Vagina (tissue), 2 donors: ENCODE data around the gene NR4A1. TPM values are rescaled to one million over a fixed set of nuclear protein-coding genes. Genes with fewer than 3 reads are reported as not detected.

Experiments used
- DNase-seq, 2 donors: peaks; one replicate each; pipeline ENCODE4 v3.0.0-alpha.2; 2017; ENCODE audit errors: extremely low spot score in 2 of 2
- H3K27ac ChIP-seq: fragments of 200-600 bp; sonication (generic); one replicate; pipeline ENCODE4 v1.5.1; 2019
- H3K27me3 ChIP-seq: fragments of 200-600 bp; sonication (generic); one replicate; pipeline ENCODE4 v1.5.1; 2019
- H3K36me3 ChIP-seq, 2 donors: fragments of 200-600 bp; sonication (generic); one replicate each; pipeline ENCODE4 v1.5.1; 2017 to 2019
- H3K4me1 ChIP-seq: fragments of 200-600 bp; sonication (generic); one replicate; pipeline ENCODE4 v1.5.1; 2019
- H3K4me3 ChIP-seq, 2 donors: fragments of 200-600 bp; sonication (generic); 1 replicate in 1 of 2; 2 replicates in 1 of 2; pipeline ENCODE4 v1.5.1; 2016 to 2019
- H3K9me3 ChIP-seq: fragments of 200-600 bp; sonication (generic); one replicate; pipeline ENCODE4 v1.5.1; 2019
- POLR2A ChIP-seq, 2 donors: fragments of 450-650 bp; IDR thresholded peaks; one replicate each; pipeline ENCODE4 v1.6.1; 2017; ENCODE audit warnings: antibody characterized with exemption in 2 of 2, mild to moderate bottlenecking in 2 of 2, moderate library complexity in 2 of 2
- POLR2AphosphoS5 ChIP-seq, 2 donors: sonication (generic); formaldehyde crosslinking; IDR thresholded peaks; one replicate each; pipeline ENCODE4 v1.9.0; 2017; ENCODE audit warnings: antibody characterized with exemption in 2 of 2, mild to moderate bottlenecking in 2 of 2, low read depth in 1 of 2; ENCODE audit not compliant: insufficient read depth in 1 of 2
- intact Hi-C: fragments of 100-400 bp; cut with DNase I; formaldehyde crosslinking; loops from one replicate; pipeline ENCODE4 v1.15.1; 2023
- total RNA-seq: library from RNA; depleted of rRNA; stranded (reverse); fragments of >200 nt; gene quantifications from one replicate; pipeline ENCODE4 v1.2.3, GENCODE V29; 2016
- TF ChIP-seq, protein P1 (sequence below), 3 experiments: fragments of 450-650 bp in 2 of 3; fragments of 200-600 bp in 1 of 3; sonication (generic) in 1 of 3; IDR thresholded peaks; one replicate each; pipeline ENCODE4 v1.5.1; 2017 to 2019; ENCODE audit warnings: antibody characterized with exemption in 3 of 3, mild to moderate bottlenecking in 2 of 3, moderate library complexity in 2 of 3

NR4A1 gene
- total RNA-seq, 1 donor from 2014 or later, result 465 TPM

DNA sequence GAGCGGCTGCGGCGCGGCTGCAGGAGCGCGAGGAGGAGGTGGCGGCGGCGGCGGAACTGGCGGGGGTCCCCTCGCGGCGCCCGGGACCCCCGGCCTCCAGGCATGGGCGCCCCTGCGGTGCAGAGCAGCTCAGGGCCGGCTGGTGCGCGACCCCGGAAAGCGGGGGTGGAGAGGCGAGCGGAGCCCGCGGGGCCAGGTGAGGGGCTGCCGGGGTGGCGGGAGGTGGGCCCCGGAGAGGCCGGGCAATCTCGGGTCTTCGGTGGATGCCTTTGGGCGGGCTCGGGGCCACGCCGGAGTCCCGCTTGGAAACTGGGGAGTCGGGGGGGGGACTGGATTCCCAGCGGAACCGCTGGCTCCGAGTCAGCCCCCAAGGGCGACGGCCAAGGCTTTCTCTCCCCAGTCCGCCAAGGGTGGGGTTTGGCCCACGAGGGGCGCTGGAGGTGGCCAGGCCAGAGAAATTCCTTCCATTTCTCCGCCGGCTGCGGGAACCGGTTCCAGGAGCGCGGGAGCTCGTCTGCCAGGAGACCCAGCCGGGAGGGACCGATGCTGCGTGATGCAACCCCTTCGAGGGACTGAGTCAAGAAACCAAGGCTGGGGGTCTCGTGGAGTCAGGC, 13.9 kb upstream of the NR4A1 start:
- intact Hi-C loops, result no loop called here
- peak in 1 of 2 donors; percentile 45 for TF ChIP-seq POLR2AphosphoS5 (IDR thresholded peaks at IDR 0.05; ENCODE audit: insufficient read depth in 1 of 2, low read depth in 1 of 2)
- TF ChIP-seq POLR2A (IDR thresholded peaks at IDR 0.05), result no peak
- peak in 1 of 2 donors; percentile 92 for DNase-seq

DNA sequence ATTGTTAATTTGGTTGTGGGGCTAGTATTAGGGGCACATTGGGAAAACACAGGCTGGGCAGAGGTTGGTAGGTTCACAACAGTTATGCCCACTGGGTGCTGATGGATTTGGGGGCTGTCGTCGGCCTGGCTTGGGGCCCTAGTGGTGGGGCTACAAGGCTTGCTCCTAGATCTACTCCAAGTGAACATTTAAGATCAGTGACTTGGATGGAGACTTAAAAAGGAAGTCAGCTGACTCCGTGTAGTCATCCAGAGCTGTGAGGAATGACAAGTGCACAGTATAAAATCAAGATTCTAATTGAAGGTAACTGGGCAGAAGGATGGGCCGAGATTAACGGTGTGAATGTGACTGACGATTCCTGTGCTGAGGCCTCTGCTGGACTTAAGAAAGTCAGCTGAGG, 12.8 kb upstream of the NR4A1 start:
- Histone ChIP-seq H3K36me3 (no peaks in the 10 kb centered on the region), H3K4me3 (peak overlapping the region; percentile 63 to 73), H3K9me3 (no peaks in the 10 kb centered on the region), H3K27me3 (no peaks in the 10 kb centered on the region), H3K27ac (peak overlapping the region; percentile 98), H3K4me1 (peaks cover 63% of the 10 kb centered on the region)
- TF ChIP-seq, protein P1, sequence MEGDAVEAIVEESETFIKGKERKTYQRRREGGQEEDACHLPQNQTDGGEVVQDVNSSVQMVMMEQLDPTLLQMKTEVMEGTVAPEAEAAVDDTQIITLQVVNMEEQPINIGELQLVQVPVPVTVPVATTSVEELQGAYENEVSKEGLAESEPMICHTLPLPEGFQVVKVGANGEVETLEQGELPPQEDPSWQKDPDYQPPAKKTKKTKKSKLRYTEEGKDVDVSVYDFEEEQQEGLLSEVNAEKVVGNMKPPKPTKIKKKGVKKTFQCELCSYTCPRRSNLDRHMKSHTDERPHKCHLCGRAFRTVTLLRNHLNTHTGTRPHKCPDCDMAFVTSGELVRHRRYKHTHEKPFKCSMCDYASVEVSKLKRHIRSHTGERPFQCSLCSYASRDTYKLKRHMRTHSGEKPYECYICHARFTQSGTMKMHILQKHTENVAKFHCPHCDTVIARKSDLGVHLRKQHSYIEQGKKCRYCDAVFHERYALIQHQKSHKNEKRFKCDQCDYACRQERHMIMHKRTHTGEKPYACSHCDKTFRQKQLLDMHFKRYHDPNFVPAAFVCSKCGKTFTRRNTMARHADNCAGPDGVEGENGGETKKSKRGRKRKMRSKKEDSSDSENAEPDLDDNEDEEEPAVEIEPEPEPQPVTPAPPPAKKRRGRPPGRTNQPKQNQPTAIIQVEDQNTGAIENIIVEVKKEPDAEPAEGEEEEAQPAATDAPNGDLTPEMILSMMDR (IDR thresholded peaks at IDR 0.05), result no peak
- TF ChIP-seq POLR2A (IDR thresholded peaks at IDR 0.05), result peak in 1 of 2 donors; percentile 13
- peak in 1 of 2 donors; percentile 35 for TF ChIP-seq POLR2AphosphoS5 (IDR thresholded peaks at IDR 0.05; ENCODE audit: insufficient read depth in 1 of 2, low read depth in 1 of 2)
- no peak for DNase-seq
- intact Hi-C loops, result no loop called here

More for the DNA sequence above, 13.9 kb upstream of the NR4A1 start:
- H3K9me3 ChIP-seq, result no peaks in the 10 kb centered on the region
- no peaks in the 10 kb centered on the region for H3K36me3 ChIP-seq
- H3K27ac ChIP-seq, result peak overlapping the region; percentile 98
- no peaks in the 10 kb centered on the region for H3K27me3 ChIP-seq
- H3K4me1 ChIP-seq, result peaks cover 57% of the 10 kb centered on the region
- H3K4me3 ChIP-seq, result peak overlapping the region; percentile 63 to 73

DNA sequence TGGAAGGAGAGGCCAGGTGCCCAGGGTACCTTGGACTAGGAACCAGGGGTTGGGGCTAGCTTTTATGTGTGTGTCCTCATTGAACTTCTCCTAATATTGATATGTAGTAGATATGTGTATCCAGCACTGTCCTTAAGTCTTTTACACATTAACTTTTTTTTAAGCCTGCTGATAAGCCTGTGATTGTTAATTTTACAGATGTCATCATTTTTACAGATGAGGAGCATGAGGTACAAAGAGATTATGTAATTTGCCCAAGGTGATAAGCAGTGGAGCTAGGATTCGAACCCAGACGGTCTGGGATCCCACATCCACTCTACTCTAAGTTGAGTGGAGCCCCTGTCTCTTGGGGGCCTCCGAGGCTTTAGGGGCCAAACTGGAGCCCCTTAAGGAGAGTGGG, 10.2 kb upstream of the NR4A1 start:
- H3K36me3 ChIP-seq, result no peaks in the 10 kb centered on the region
- TF ChIP-seq POLR2AphosphoS5 (IDR thresholded peaks at IDR 0.05; ENCODE audit: insufficient read depth in 1 of 2, low read depth in 1 of 2) (no peak), POLR2A (IDR thresholded peaks at IDR 0.05) (no peak)
- TF ChIP-seq, protein P1 (IDR thresholded peaks at IDR 0.05), result no peak
- H3K4me1 ChIP-seq, result peaks cover 75% of the 10 kb centered on the region
- no peak overlapping the region for H3K4me3 ChIP-seq
- H3K9me3 ChIP-seq, result no peaks in the 10 kb centered on the region
- peak overlapping the region; percentile 96 for H3K27ac ChIP-seq
- intact Hi-C loops, result no loop called here
- H3K27me3 ChIP-seq, result no peaks in the 10 kb centered on the region
- no peak for DNase-seq

DNA sequence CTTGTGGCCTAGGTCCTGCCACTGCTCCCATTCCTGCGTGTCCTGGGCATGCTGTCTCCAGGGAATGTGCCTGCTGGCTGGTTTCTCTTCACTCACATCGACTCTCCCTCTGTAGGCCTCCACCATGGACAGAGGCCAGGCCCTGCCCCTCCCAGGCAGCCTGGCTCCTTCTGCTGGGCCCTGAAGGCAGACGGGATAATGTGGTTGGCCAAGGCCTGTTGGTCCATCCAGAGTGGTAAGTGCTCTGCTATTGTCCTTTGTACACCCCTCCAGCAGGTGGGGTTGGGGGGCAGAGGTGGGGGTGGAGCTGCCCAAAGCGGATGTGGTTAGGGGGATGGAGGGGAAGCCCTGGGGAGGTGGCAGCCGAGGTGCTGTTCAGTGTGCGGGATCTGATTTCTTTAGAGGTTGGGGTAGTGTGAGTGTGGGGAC, 9.5 kb upstream of the NR4A1 start:
- intact Hi-C loops, result no loop called here
- H3K27ac ChIP-seq, result peak overlapping the region; percentile 96
- H3K27me3 ChIP-seq, result no peaks in the 10 kb centered on the region
- no peaks in the 10 kb centered on the region for H3K36me3 ChIP-seq
- H3K4me3 ChIP-seq, result no peak overlapping the region
- DNase-seq, result no peak
- H3K9me3 ChIP-seq, result no peaks in the 10 kb centered on the region
- H3K4me1 ChIP-seq, result peaks cover 71% of the 10 kb centered on the region
- TF ChIP-seq POLR2A (IDR thresholded peaks at IDR 0.05) (no peak), POLR2AphosphoS5 (IDR thresholded peaks at IDR 0.05; ENCODE audit: insufficient read depth in 1 of 2, low read depth in 1 of 2) (no peak)
- TF ChIP-seq, protein P1 (IDR thresholded peaks at IDR 0.05), result no peak

DNA sequence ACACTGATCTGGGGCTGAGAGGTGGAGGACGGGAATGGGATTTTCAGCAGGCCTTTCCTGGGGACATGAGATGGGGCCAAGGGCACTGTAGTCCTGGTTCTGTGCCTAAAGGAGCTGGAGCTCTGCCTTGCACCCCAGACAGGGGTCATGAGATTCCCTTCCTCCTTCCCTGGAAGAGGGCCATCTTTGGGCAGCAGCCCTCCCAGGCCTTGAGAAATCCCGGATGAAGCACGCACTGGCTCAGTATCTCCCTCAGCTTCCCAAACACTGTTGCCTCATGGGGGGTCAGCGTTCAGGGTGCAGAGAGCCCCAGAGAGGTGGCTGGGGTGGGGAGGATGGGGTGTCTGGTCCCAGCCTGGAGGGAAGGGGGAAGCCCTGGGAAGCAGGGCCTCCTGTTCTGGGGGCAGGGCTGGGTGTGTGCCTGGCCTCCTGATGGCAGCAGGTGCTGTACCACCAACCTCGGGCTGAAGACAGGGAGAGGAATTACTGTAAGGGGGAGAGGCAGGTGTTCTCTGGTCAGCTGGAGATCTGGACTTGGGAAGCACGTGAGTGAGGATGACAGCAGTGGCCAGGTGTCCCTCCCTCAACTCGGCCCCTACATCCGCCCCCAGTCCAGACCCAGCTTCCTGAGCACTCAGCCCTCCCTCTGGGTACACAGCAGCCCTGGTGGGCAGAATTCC, 8.4 kb upstream of the NR4A1 start:
- Histone ChIP-seq H3K9me3 (no peaks in the 10 kb centered on the region), H3K27me3 (no peaks in the 10 kb centered on the region), H3K36me3 (no peaks in the 10 kb centered on the region), H3K27ac (peak overlapping the region; percentile 96), H3K4me3 (no peak overlapping the region), H3K4me1 (peaks cover 64% of the 10 kb centered on the region)
- DNase-seq, result no peak
- TF ChIP-seq, protein P1 (IDR thresholded peaks at IDR 0.05), result no peak
- no peak for TF ChIP-seq POLR2AphosphoS5 (IDR thresholded peaks at IDR 0.05; ENCODE audit: insufficient read depth in 1 of 2, low read depth in 1 of 2)
- no peak for TF ChIP-seq POLR2A (IDR thresholded peaks at IDR 0.05)
- intact Hi-C loops, result no loop called here
